ENCODE data around the gene USP5. TPM values are rescaled to one million over a fixed set of nuclear protein-coding genes. Genes with fewer than 3 reads are reported as not detected.

USP5 gene, protein sequence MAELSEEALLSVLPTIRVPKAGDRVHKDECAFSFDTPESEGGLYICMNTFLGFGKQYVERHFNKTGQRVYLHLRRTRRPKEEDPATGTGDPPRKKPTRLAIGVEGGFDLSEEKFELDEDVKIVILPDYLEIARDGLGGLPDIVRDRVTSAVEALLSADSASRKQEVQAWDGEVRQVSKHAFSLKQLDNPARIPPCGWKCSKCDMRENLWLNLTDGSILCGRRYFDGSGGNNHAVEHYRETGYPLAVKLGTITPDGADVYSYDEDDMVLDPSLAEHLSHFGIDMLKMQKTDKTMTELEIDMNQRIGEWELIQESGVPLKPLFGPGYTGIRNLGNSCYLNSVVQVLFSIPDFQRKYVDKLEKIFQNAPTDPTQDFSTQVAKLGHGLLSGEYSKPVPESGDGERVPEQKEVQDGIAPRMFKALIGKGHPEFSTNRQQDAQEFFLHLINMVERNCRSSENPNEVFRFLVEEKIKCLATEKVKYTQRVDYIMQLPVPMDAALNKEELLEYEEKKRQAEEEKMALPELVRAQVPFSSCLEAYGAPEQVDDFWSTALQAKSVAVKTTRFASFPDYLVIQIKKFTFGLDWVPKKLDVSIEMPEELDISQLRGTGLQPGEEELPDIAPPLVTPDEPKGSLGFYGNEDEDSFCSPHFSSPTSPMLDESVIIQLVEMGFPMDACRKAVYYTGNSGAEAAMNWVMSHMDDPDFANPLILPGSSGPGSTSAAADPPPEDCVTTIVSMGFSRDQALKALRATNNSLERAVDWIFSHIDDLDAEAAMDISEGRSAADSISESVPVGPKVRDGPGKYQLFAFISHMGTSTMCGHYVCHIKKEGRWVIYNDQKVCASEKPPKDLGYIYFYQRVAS
- 60.5 and 83.8 TPM in 2 replicates for total RNA-seq

DNA sequence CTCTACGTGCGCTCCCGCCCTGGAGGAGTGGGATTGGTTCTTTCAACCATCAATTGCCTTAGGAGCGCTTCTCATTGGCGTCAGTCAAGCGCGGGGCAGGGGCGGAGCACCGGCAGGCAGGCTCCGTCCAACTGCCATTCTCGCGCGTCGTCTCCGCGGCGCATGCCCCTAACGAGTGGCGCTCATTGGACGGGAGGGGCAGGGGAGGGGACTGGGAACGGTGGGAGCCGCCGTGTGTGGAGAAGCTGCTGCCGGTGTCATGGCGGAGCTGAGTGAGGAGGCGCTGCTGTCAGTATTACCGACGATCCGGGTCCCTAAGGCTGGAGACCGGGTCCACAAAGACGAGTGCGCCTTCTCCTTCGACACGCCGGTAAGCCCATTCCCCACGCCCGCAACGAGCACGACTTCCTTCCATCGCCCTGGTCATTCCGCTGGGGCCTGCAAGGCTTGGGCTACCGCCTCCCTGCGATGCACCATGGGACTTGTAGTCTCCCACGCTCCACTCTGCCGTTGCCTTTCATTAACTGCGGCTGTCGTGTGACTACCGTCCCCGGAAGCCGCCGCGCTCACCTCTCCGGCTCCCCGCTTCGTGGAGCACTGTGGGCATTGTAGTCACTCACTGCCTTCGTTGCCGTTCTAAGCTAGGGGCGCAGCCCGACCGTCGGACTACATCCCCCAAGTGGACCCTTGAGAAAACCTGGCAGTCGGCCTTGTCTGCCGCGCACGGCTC, at the start of gene USP5:
TSS of gene USP5 (plus strand) at position 230 of the 730 bp plus-strand sequence. CDS start at position 260, 30 bp downstream.
- TF ChIP-seq, protein P1, sequence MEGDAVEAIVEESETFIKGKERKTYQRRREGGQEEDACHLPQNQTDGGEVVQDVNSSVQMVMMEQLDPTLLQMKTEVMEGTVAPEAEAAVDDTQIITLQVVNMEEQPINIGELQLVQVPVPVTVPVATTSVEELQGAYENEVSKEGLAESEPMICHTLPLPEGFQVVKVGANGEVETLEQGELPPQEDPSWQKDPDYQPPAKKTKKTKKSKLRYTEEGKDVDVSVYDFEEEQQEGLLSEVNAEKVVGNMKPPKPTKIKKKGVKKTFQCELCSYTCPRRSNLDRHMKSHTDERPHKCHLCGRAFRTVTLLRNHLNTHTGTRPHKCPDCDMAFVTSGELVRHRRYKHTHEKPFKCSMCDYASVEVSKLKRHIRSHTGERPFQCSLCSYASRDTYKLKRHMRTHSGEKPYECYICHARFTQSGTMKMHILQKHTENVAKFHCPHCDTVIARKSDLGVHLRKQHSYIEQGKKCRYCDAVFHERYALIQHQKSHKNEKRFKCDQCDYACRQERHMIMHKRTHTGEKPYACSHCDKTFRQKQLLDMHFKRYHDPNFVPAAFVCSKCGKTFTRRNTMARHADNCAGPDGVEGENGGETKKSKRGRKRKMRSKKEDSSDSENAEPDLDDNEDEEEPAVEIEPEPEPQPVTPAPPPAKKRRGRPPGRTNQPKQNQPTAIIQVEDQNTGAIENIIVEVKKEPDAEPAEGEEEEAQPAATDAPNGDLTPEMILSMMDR (conservative IDR thresholded peaks at IDR 0.05; ENCODE audit: low read depth, low read length): no peak

DNA sequence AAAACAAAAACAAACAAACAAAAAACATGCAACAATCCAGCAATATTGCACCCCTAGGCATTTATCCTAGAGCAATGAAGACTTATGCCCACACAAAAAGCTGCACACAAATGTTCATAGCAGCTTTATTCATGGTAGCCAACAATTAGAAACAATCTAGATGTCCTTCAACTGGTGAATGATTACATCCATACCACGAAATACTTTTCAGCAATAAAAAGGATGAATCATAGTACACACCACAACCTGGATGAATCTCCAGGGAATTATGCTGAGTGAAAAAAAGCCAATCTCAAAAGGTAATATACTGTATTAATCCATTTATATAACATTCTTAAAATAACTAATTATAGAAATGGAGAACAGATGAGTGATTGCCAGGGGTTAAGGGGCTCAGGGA, 44.8 kb upstream of the USP5 start:
- TF ChIP-seq, protein P1 (conservative IDR thresholded peaks at IDR 0.05; ENCODE audit: low read depth, low read length): no peak
- no peak for DNase-seq (ENCODE audit: low read depth)
- no peak overlapping the region for H3K4me3 ChIP-seq (ENCODE audit: low read depth, low read length)

More for the DNA sequence above, at the start of gene USP5:
- peak within 1 kb of the TSS; percentile 97 for H3K4me3 ChIP-seq (ENCODE audit: low read depth, low read length)
- peak; percentile 93 for DNase-seq (ENCODE audit: low read depth)

DNA sequence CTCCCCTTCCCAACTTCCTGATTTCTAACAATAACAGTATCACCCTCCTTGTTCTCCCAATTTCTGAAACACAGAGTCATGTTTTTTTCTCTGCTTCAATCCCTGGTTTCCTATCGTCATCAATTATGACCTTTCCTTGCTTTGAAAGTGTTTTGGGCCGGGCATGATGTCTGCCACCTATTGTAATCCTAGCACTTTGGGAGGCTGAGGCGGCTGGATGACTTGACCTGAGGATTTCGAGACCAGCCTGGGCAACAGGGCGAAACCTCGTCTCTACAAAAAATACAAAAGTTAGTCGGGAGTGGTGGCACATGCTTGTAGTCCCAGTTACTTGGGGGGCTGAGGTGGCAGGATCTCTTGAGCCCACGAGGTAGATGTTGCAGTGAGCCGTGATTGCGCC, 42.9 kb upstream of the USP5 start:
- TF ChIP-seq, protein P1 (conservative IDR thresholded peaks at IDR 0.05; ENCODE audit: low read depth, low read length): no peak
- H3K4me3 ChIP-seq (ENCODE audit: low read depth, low read length): no peak overlapping the region
- no peak for DNase-seq (ENCODE audit: low read depth)

DNA sequence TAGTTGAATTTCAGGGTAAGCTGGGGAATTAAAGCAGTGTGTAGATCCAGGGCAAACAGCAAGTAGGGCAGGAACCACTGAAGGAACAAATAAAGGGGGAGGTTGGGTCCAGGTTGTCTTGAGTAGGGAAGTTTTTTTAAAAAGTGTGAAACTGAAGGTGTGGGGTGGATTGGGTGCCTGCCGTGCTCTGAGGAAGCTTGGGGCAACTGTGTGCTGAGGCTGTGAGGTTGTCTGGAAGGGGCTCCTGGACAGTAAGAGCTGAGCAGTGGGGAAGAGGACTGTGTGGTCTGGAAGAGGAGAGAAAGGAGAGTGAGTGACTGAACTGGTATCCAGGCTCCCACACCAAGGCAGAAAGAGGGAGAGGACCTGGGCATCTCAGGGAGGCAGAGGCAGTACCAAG, 41.2 kb upstream of the USP5 start:
- no peak for DNase-seq (ENCODE audit: low read depth)
- TF ChIP-seq, protein P1 (conservative IDR thresholded peaks at IDR 0.05; ENCODE audit: low read depth, low read length): no peak
- no peak overlapping the region for H3K4me3 ChIP-seq (ENCODE audit: low read depth, low read length)

DNA sequence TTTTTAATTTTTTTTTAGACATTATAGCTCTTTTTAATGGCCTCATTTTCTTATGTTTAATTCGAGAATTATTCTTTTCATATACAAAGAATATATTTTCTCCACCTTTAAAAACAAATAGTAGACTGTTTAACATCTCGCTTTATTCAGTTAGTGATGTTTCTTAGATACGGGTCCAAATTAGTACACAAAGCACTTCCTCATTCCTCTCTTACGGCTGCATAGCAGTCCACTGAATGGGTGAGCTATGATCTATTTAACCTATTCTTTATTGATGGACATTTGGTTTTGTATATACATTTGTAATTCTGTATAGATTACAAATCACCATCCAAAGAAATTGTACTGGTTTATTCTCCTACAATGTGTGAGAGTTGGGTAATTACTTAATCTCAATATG, 38.6 kb upstream of the USP5 start:
- TF ChIP-seq, protein P1 (conservative IDR thresholded peaks at IDR 0.05; ENCODE audit: low read depth, low read length): no peak
- H3K4me3 ChIP-seq (ENCODE audit: low read depth, low read length): no peak overlapping the region
- DNase-seq (ENCODE audit: low read depth): no peak

DNA sequence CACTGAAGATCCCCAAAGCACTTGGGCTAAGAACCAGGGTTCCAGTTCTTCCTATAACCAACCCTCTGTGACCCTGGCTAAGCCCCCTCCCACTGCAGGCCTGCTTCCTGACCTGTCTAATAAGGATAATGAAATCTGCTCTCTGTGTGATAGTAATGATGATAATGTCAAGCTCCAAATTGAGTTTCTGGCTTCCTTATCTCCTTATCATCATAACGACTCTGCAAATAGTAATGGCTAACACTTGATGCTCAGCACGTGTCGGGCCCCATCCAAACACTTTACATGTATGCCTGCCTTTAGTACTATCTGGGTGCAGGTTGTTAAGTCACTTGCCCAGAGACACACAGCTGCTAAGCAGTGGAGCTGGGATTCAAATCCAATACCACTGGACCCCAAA, 35.4 kb upstream of the USP5 start:
- TF ChIP-seq, protein P1 (conservative IDR thresholded peaks at IDR 0.05; ENCODE audit: low read depth, low read length): no peak
- H3K4me3 ChIP-seq (ENCODE audit: low read depth, low read length): no peak overlapping the region
- no peak for DNase-seq (ENCODE audit: low read depth)

Data from epithelial cell of proximal tubule (primary cell).